GM18502 (cell line): ENCODE results near the gene RBMX.
"Not testable (repeated sequence)": the region's sequence is repeated elsewhere in the genome, so short reads cannot be mapped to it uniquely, and the experiment has no call there.

Experiments
- ATAC-seq: cut with Tn5 transposase; IDR thresholded peaks from one replicate; pipeline ENCODE4 v1.9.1; 2021; ENCODE audit warnings: mild to moderate bottlenecking; ENCODE audit not compliant: unreplicated experiment, poor library complexity

RBMX gene

DNA sequence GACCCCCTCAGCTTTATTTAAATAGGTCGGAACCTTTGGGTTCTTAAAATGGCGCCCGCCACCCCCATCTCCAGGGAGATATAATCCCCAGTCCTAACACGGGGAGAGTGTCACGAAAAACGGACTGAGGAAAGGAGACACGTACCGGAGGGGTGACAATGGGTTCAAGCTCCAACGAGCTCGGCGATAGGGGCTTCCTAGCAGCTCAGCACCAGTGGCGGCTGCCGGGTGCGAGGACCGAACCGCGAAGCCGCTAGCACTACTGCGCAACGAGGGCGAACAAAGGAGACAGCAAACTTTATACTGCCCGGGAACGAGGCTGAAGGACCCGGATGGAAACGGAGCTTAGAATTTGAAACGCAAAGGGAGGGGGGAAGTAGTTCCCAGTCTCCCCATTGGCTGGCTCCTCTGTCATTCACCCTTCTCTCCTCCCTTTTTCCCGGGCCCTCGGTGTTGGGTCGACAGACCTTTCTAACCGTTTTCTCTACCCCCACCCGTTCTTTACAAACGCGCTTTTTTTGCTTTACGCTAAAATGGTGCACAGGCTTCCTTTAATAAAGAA, at the start of gene RBMX:
RBMX (minus strand) TSS at position 274 of the 562 bp plus-strand sequence. CDS start 1,298 bp downstream, outside the sequence.
- peak; percentile 95 for ATAC-seq

DNA sequence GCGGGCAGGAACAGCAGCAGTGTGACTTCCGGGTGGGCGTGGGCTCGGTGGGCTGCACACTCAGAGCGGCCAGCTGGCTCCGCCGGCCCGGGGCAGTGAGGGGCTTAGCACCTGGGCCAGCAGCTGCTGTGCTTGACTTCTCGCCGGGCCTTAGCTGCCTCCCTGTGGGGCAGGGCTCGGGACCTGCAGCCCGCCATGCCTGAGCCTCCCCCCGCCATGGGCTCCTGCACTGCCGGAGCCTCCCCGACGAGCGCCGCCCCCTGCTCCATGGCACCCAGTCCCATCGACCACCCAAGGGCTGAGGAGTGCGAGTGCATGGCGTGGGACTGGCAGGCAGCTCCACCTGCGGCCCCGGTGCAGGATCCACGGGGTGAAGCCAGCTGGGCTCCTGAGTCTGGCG, 40.9 kb upstream of the RBMX start:
- not testable (repeated sequence) for ATAC-seq

DNA sequence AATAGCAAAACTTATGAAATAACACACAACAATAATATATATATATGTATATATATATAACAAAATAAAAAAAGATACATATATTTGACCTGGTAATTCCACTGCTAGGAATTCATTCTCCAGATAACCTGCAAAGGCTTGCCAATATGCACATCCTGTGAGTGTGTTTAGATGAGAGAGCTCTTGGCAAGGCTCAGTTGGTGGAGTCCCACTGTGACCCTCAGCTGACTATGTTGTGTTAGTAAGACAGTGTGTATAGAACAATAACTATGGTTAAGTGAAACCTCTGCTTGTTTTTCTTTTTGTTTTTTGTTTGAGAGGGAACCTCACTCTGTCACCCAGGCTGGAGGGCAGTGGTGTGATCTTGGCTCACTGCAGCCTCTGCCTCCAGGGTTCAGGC, 39.5 kb upstream of the RBMX start:
- no peak for ATAC-seq

DNA sequence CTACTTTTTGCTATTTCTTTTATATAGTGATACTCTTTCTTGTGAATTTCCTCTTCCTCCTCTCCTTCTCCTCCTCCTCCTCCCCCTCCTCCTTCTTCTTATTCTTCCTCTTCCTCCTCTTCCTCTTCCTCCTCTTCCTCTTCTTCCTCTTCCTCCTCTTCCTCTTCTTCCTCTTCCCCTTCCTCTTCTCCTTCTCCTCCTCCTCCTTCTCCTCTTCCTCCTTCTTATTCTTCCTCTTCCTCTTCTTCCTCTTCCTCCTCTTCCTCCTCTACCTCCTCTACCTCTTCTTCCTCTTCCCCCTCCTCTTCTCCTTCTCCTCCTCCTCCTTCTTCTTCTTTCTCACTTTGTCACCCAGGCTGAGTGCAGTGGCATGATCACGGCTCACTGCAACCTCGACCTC, 36.3 kb upstream of the RBMX start:
- no peak for ATAC-seq

DNA sequence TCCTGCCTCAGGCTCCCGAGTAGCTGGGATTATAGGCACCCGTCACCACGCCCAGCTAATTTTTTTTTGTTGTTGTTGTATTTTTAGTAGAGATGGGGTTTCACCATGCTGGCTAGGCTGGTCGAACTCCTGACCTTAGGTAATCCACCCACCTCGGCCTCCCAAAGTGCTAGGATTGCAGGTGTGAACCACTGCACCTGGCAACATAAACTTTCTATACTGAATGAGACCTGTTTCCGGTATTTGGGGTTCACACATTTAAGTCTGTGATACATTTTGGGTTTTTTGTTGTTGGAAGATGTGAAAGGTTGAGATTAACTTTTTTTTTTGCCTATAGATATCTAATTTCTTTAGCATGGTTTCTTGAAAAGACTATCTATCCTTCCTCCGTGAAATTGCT, 31.1 kb upstream of the RBMX start:
- ATAC-seq, result not testable (repeated sequence)

DNA sequence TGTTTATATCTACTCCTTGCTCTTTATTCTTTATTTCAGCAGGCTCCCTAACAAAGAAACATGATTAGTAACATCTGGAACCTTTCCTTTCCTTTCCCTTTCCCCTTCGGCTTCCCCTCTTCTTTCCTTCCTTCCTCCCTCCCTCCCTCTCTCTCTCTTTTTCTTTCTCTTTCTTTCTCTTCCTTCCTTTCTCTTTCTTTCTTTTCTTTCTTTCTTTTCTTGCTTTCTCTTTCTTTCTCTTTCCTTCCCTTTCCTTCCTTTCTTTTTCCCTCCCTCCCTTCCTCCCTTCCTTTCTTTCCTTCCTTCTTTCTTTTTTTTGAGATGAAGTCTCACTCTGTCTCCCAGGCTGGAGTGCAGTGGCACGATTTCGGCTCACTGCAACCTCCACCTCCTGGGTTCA, 30.7 kb upstream of the RBMX start:
- ATAC-seq, result no peak

DNA sequence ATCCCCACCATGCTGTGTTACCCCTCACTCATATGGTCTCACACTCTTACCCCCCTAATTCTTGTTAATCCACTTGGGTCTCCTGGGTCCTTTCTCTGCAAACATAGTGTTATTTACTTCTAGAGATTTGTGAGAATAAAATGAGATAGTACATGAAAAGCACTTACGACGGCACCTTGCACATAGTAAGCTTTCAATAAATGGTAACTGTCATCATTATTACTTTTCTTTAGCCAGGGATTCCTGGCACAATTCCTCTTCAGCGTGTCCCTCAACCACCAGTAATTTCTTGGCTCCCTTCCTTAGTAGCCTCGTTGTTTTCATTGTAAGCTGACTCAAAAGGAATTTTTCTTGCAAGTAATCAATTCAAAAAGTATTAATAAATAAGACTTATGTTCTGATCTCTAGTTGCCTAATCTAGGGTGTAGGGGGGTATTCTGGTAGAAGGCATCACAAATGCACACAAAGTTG, 30.1 kb upstream of the RBMX start:
- no peak for ATAC-seq

DNA sequence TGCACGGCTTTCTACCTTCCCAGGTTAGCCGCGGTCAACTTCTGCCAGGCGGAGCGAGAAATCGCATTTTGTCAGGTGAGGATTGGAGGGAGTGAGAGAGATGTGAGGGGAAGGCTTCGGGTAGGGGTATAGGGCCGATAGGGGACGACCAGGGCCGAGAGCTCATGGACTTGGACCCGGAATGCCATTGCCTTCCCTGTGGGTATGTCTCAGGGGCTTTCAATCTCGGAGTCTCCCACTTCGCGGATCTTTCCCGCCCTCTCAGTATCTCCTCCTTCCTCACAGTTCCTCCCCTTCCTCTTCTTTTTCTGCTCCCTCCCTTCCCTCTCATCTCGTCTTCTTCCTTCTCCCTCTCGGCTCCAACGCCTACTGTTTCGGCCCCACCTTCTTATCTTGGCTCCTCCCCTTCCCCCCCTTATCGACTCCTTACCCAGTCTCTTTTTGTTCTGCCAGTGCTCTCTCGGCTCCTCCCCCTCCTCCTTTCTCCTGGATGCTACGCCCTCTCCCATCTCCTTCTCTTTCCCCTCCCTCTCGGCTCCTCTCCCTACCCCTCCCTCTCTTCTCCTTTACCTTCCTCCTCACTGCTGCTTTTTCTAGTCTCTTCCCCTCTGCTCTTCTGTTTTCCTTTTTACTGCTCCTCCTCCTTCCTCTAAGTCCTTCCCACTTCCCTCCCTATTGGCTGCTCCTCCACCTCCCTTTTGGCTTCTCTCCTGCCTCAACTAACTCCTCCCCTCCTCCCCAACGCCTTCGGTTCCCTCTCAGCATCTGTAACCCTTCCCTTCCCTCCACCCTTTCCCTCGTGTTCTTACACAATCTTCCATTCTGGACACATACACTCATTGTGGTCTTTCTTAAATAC, 29.4 kb upstream of the RBMX start:
- peak; percentile 69 for ATAC-seq

DNA sequence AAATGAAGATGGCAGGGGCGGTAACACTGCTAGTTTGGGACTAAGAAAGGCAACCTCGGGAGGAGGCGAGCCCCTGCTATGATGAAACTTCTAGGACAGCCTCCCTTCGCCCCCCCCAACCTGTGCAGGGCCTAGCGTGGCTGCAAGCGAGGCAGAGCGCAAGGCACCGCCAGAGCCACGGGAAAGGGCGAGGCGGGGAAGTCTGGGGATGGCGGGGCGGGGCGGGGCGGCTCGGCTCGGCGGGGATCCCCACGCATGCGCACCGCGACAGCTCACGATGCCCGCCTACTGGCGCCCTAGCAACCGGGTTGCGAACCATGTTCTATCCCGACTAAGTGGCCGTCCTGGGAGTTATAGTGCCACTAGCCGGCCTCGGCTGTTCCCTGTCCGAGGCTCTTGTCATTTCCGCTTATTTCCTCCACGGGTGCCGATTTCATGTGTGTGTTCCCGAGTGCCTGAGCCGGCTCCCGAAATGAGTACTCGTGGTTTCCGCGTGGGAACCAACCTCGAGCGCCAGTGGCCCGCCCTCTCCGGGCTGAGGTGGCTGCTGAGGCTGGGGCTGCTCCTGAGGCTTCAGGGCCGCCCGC, 28.7 kb upstream of the RBMX start:
- ATAC-seq, result peak; percentile 69

DNA sequence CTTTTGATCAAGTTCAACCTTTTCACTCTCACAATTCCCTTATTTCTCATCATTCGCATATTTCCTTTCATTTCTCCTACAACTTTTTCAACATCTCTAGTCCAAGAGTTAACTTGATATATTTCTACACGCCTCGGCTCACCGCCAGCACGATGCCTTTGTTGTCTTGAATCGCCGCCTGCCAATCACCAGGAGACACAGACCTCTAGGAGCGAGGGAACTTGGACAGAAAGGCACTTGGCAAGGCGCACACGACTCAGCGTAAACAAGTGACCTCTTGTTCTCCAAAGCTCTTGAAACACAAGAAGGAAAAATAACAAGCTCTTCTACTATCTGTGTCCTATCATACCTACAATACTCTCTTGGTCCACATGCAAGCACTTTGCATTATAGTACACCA, 27.1 kb upstream of the RBMX start:
- ATAC-seq, result no peak

DNA sequence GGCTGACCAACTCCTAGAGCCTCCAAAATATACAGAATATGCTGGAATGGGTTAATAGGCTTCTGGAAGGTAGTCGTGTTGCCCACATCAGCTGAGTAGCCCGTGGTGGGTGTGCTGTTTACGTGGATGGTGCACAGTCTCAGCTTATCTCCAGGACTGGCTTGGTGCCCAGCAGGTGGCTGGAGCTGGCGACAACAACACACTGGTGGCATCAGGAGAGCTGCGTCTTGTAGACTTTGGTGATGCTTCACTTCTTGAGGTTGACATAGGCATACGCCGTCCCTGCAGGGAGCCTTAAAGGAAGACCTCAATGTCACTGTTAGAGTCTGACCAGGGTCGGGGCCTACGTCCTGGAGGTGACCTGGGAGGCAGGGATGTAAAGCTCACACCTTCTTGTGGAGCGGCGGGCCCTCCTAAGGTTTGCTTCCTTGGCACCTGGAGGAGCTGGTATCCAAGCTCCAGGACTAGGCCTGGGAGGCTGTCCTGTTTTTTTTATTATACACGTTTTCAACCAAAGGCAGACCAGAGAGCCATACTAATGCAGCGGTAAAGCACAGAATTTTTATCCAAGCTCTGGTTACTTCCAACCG, 26.5 kb upstream of the RBMX start:
- no peak for ATAC-seq

DNA sequence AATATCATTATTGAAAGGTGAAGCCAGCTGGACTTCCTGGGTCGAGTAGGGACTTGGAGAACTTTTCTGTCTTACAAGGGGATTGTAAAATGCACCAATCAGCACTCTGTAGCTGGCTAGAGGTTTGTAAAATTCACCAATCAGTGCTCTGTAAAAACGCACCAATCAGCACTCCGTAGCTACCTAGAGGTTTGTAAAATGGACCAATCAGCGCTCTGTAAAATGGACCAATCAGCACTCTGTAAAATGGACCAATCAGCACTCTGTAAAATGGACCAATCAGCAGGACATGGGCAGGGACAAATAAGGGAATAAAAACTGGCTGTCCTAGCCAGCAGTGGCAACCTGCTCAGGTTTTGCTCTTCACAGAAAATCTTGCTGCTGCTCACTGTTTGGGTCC, 23.5 kb upstream of the RBMX start:
- ATAC-seq, result not testable (repeated sequence)

DNA sequence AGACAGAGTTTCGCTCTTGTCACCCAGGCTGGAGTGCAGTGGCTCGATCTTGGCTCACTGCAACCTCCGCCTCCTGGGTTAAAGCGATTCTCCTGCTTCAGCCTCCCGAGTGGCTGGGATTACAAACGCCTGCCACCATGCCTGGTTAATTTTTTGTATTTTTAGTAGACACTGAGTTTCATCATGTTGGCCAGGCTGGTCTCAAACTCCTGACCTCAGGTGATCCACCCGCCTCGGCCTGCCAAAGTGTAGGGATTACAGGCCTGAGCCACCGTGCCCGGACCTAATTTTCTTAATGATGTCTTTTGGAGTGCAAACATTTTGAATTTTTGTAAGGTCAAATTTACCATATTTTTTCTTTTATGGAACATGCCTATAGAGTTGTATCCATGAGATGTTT, 19.5 kb upstream of the RBMX start:
- ATAC-seq, result not testable (repeated sequence)

DNA sequence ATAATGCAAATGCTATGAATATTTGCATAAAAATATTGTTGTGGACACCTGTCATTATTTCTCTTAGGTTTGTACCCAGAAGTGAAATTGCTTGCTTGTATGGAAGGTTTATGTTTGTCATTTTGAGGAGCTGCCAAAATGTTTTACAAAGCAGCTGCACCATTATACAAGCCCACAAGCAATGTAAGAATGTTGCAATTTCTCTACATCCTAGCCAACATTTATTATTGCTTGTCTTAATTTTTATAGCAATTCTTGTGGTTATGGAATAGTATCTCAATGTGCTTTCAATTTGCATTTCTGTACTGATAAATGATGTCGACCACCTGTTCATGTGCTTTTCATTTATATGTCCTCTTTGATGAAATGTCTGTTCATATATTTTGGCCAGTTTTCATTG, 18.7 kb upstream of the RBMX start:
- ATAC-seq, result no peak

DNA sequence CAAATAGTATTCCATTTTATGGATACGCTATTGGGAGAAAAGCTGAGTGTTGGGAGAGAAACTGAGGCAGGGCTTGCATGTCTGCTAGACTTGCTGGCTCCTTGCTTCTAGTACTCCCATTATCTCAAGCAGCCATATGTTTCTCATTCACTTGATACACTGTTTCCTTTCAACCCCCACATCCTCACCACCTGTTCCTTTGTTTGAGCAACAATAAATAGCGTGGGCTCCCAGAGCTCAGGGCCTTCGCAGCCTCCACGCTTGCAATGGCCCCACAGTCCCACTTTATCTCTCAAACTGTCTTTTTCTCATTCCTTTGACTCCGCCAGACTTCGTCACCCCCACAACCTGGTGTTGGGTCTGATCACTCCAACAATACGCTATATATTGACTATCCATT, 18.2 kb upstream of the RBMX start:
- not testable (repeated sequence) for ATAC-seq

DNA sequence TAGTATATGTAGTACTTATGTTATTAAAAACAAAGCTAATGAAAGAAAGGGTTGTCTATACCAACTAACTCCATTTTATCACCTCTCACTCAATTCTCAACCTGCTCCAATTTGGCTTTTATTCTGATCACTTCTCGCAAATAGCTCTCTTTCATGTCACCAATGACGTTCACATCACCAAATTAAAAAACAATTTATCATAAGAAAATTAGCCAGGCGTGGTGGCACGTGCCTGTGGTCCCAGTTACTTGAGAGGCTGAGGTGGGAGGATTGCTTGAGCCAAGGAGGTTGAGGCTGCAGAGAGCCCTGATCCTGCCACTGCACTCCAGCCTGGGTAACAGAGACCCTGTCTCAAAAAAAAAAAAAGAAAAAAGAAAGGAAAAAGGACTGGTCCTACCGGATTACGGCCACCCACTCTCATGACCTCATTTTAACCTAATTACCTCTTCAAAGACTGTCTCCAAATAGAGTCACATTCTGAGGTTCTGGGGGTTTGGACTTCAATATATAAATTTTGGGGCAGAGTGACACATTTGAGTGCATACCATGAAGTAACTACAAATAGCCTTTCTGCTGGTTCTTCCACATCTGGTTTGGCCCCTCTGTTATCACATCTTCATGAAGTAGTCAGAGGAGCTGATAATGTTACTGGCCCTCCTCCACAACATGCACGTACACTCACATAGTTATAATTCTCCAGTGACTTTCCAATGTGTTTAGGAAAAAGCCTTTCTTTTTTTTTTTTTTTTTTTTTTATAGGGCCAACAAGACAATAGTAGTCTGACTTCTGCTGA, 15.8 kb upstream of the RBMX start:
- no peak for ATAC-seq

DNA sequence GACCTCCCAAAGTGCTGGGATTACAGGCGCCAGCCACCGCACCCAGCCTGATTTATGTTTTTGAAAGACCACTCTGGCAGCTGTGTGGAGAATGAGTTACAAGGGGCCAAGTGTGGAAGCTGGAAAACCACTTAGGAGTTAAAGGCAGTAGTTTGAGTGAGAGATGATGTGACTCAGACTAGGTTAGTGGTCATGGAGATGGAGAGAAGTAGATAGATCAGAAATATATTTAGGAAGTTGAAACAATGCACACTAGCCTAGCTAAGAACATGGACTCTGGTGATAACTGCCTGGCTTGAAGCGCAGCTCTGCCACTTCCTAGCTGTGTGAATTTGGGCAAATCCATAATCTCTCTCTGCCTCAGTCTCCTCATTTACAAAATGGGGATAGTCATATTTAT, 11.9 kb upstream of the RBMX start:
- ATAC-seq, result no peak

DNA sequence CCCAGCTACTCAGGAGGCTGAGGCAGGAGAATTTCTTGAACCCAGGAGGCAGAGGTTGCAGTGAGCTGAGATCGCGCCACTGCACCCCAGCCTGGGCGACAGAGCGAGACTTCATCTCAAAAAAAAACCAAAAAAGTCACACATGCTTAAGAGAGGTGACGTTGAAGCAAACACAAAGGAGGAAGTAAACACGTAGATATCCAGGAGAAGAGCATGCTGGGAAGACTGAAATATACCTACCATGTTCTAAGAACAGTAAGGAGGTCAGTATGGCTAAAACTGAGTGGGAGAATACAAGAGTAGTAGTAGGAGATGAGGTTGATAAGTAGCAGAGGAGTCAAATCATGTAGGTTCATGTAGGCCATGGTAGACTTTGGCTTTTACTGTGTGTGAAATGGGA, 10.1 kb upstream of the RBMX start:
- not testable (repeated sequence) for ATAC-seq

DNA sequence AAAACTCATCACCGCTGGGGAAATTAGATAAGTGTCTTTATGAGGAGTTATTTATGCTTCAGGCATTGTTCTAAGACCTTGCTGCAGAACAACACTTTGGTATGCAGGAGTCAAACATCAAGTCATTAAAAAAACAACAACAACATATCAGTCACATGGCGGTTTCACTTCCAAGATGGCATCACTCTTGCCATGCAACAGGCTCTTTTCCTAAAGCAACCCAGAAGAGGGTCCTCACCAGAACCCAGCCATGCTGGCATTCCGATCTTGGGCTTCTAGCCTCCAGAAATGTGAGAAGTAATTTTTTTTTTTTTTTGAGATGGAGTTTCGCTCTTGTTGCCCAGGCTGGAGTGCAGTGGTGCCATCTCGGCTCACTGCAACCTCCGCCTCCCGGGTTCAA, 8.7 kb upstream of the RBMX start:
- no peak for ATAC-seq

DNA sequence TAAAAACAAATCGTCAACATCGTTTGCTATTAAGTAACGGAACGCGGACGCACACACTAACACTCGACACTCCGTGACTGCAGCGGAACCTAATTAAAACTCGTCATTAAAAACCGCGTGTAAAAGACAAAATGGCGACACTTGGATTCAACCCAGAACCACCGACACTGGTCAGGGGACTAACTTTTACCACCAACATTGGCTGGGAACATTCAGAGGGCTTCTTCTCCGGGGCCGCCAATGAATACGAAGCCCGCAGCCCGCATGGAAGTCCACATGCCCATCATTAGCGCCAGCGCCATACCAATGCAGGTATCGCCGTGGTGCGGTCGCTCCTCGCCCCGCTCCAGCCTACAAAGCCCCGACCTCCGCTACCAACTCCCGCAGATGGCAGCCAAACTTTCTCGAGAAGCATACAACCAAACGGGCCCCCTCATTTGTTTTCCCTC, 498 bp downstream of the RBMX start:
- peak; percentile 14 for ATAC-seq
